HCT116 (cell line): ENCODE results near the gene AUTS2. TPM values are rescaled to one million over a fixed set of nuclear protein-coding genes. Genes with fewer than 3 reads are reported as not detected.

Source experiments
- ATAC-seq: fragments of 200-7000 bp; cut with Tn5 transposase; 2 replicates; pipeline ENCODE4 v1.9.1; 2020; ENCODE audit warnings: mild to moderate bottlenecking, moderate library complexity
- BruUV-seq: library from RNA; stranded (reverse); fragments of 400-500 nt; replicated peaks from 2 replicates; lab custom pipeline; 2021; lab: Mats Ljungman, UMichigan
- CTCF ChIA-PET: fragments of 300-600 bp; sonication (Branson Sonifier 250); formaldehyde crosslinking; loops from one replicate; lab custom pipeline; 2021; ENCODE audit warnings: antibody characterized with exemption; lab: Charles Lee
- POLR2A ChIA-PET: fragments of 300-600, 350-600 bp; sonication (Branson Sonifier 250); formaldehyde crosslinking; loops from one replicate; lab custom pipeline; 2021; ENCODE audit warnings: antibody characterized with exemption; lab: Charles Lee
- RAD21 ChIA-PET, 2 experiments: fragments of 300-600 bp; sonication (Branson Sonifier 250); formaldehyde crosslinking; loops; one replicate each; lab custom pipeline; 2023; ENCODE audit warnings: low total read pairs in 2 of 2; ENCODE audit not compliant: uncharacterized antibody in 2 of 2, unreplicated experiment in 2 of 2, low non-redundant PET in 1 of 2; lab: Charles Lee
- DNase-seq: peaks from one replicate; pipeline ENCODE4 v3.0.0-alpha.2; 2010; ENCODE audit warnings: low read depth, low spot score
- H2AFZ ChIP-seq: fragments of 200-600 bp; shearing (Covaris generic), sonication (generic); 2 replicates; pipeline ENCODE4 v1.6.1; 2017; ENCODE audit warnings: low read depth, mixed run types, mixed read lengths, antibody characterized with exemption, low read length; ENCODE audit not compliant: poor library complexity, severe bottlenecking
- H3K27ac ChIP-seq: 2 replicates; pipeline ENCODE4 v1.5.1; 2012; ENCODE audit warnings: low read depth, low read length
- H3K27me3 ChIP-seq: fragments of 200-600 bp; sonication (generic); 2 replicates; pipeline ENCODE4 v1.6.1; 2016; ENCODE audit warnings: mixed run types, low read length, mixed read lengths; ENCODE audit not compliant: insufficient read depth
- H3K36me3 ChIP-seq, 2 experiments: fragments of 200-500 bp in 1 of 2; fragments of 200-600 bp in 1 of 2; sonication (Bioruptor generic) in 1 of 2; sonication (generic) in 1 of 2; 2 replicates each; pipeline versions ENCODE4 v1.5.1 to v1.6.1; 2014 to 2016; ENCODE audit warnings: low read length in 2 of 2, inconsistent platforms in 1 of 2, mixed read lengths in 1 of 2, mixed run types in 1 of 2; ENCODE audit not compliant: insufficient read depth in 2 of 2, control insufficient read depth in 1 of 2
- H3K4me1 ChIP-seq, 2 experiments: fragments of 200-600 bp in 1 of 2; sonication (generic) in 1 of 2; 2 replicates each; pipeline versions ENCODE4 v1.5.1 to v1.6.1; 2012 to 2017; ENCODE audit warnings: low read length in 2 of 2, inconsistent platforms in 1 of 2, mild to moderate bottlenecking in 1 of 2, mixed read lengths in 1 of 2, mixed run types in 1 of 2, moderate library complexity in 1 of 2; ENCODE audit not compliant: insufficient read depth in 2 of 2, control insufficient read depth in 1 of 2
- H3K4me2 ChIP-seq: fragments of 200-600 bp; sonication (generic); 2 replicates; pipeline ENCODE4 v1.6.1; 2017; ENCODE audit warnings: mixed run types, low read length, mixed read lengths
- H3K4me3 ChIP-seq, 2 experiments: fragments of 200-600 bp in 1 of 2; sonication (generic) in 1 of 2; replicated peaks in 1 of 2; 2 replicates each; pipeline ENCODE4 v1.5.1; 2011 to 2016; ENCODE audit warnings: low read length in 2 of 2, control low read depth in 1 of 2, low read depth in 1 of 2, mild to moderate bottlenecking in 1 of 2, mixed read lengths in 1 of 2, mixed run types in 1 of 2
- H3K79me2 ChIP-seq: fragments of 200-600 bp; sonication (generic); 2 replicates; pipeline ENCODE4 v1.6.1; 2017; ENCODE audit warnings: mild to moderate bottlenecking, mixed run types, low read length, moderate library complexity, mixed read lengths; ENCODE audit not compliant: insufficient read depth
- H3K9ac ChIP-seq: fragments of 200-600 bp; sonication (generic); 2 replicates; pipeline ENCODE4 v1.6.1; 2016; ENCODE audit warnings: low read length, mixed read lengths
- H3K9me2 ChIP-seq: fragments of 200-600 bp; sonication (generic), shearing (Covaris generic); 2 replicates; pipeline ENCODE4 v1.6.1; 2017; ENCODE audit warnings: mixed run types, mild to moderate bottlenecking, moderate library complexity; ENCODE audit not compliant: insufficient read depth
- H3K9me3 ChIP-seq, 2 experiments: fragments of 200-500 bp in 1 of 2; fragments of 200-600 bp in 1 of 2; sonication (Bioruptor generic) in 1 of 2; sonication (generic) in 1 of 2; 2 replicates each; pipeline ENCODE4 v1.6.1; 2014 to 2017; ENCODE audit warnings: low read length in 2 of 2, mixed read lengths in 2 of 2, inconsistent platforms in 1 of 2, low read depth in 1 of 2, mild to moderate bottlenecking in 1 of 2, mixed run types in 1 of 2, moderate library complexity in 1 of 2; ENCODE audit not compliant: control insufficient read depth in 1 of 2, insufficient read depth in 1 of 2
- H4K20me1 ChIP-seq: fragments of 200-600 bp; sonication (generic), shearing (Covaris generic); 2 replicates; pipeline ENCODE4 v1.6.1; 2017; ENCODE audit warnings: mixed run types, mild to moderate bottlenecking, moderate library complexity; ENCODE audit not compliant: insufficient read depth
- CBX3 ChIP-seq: IDR thresholded peaks from 2 replicates; pipeline ENCODE4 v1.6.1; 2012; ENCODE audit warnings: low read depth
- CEBPB ChIP-seq: IDR thresholded peaks from 2 replicates; pipeline ENCODE4 v1.6.1; 2012; ENCODE audit warnings: low read depth
- EGR1 ChIP-seq: IDR thresholded peaks from 2 replicates; pipeline ENCODE4 v1.6.1; 2012; ENCODE audit warnings: low read depth
- ELF1 ChIP-seq: IDR thresholded peaks from 2 replicates; pipeline ENCODE4 v1.6.1; 2012; ENCODE audit warnings: low read depth, borderline replicate concordance
- EZH2 ChIP-seq: fragments of 200-600 bp; sonication (generic); IDR thresholded peaks from 2 replicates; pipeline ENCODE4 v1.6.1; 2017; ENCODE audit warnings: antibody characterized with exemption, mixed run types
- EZH2phosphoT487 ChIP-seq: fragments of 200-600 bp; IDR thresholded peaks from 2 replicates; pipeline ENCODE4 v1.6.1; 2018; ENCODE audit warnings: antibody characterized with exemption, borderline replicate concordance
- FOSL1 ChIP-seq: IDR thresholded peaks from 2 replicates; pipeline ENCODE4 v1.6.1; 2012; ENCODE audit warnings: low read depth
- POLR2A ChIP-seq: IDR thresholded peaks from 2 replicates; pipeline ENCODE4 v1.7.0; 2011; ENCODE audit warnings: borderline replicate concordance; ENCODE audit not compliant: insufficient read depth, insufficient read length; ENCODE audit errors: extremely low read depth
- POLR2AphosphoS5 ChIP-seq: IDR thresholded peaks from 2 replicates; pipeline ENCODE4 v1.6.1; 2011; ENCODE audit warnings: mild to moderate bottlenecking, low read depth, low read length, moderate library complexity
- RAD21 ChIP-seq: IDR thresholded peaks from 2 replicates; pipeline ENCODE4 v1.6.1; 2012; ENCODE audit warnings: low read depth, mild to moderate bottlenecking
- SIN3A ChIP-seq: IDR thresholded peaks from 2 replicates; pipeline ENCODE4 v1.6.1; 2012; ENCODE audit warnings: low read depth
- SP1 ChIP-seq: IDR thresholded peaks from 2 replicates; pipeline ENCODE4 v1.6.1; 2012; ENCODE audit warnings: low read depth
- ZFX ChIP-seq: fragments of 450-650 bp; IDR thresholded peaks from 2 replicates; pipeline ENCODE4 v1.6.1; 2017
- intact Hi-C: fragments of 100-400 bp; cut with micrococcal nuclease; formaldehyde crosslinking; loops from 2 replicates; pipeline ENCODE4 v1.10.0; 2022
- total RNA-seq: library from RNA; stranded (reverse); gene quantifications from one replicate; pipeline ENCODE4 v1.2.1, GENCODE V29; 2021; ENCODE audit not compliant: unreplicated experiment
- TF ChIP-seq, protein P1 (sequence below): IDR thresholded peaks from 2 replicates; pipeline ENCODE4 v1.6.1; 2011; ENCODE audit warnings: mild to moderate bottlenecking, low read length, moderate library complexity; ENCODE audit not compliant: insufficient replicate concordance; ENCODE audit errors: extremely low read depth
- TF ChIP-seq, protein P2 (sequence below): IDR thresholded peaks from 2 replicates; pipeline ENCODE4 v1.6.1; 2012; ENCODE audit warnings: low read depth

Gene AUTS2
- total RNA-seq, 1 experiment from 2014 or later: 0.93 TPM

DNA sequence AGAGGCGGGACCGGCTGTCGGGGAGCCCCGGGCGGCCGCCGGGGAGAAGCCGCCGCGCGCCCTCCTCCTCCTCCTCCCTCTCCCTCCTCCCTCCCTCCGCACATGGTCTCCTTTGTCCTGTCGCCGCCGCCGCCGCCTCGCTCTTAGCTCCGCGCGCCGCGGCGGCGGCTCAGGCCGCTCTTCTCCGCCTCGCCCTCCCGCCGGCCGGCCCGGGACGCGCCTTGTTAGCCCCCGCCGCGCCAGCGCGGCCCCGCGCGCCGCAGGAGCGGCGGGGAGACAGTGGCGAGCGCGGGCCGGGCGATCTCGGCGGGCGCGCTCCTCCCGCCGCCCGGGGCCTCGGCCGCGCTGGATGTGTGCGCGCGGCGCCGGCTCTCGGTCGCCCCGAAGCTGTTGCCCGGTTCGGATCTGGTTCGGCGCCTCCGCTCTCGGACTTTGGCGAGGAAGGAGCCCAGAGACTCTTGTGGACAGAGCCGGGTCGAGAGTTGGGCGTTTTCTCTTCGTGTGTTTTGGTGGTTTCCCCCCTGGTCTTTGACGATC lies 1096.2 kb downstream of the AUTS2 start:
- H2AFZ ChIP-seq: no peak overlapping the region
- H4K20me1 ChIP-seq: no peaks in the 10 kb centered on the region
- H3K27me3 ChIP-seq: no peaks in the 10 kb centered on the region
- no peak for TF ChIP-seq EZH2
- no peak for TF ChIP-seq EZH2phosphoT487
- TF ChIP-seq ZFX: no peak
- no peak for TF ChIP-seq POLR2A
- TF ChIP-seq RAD21: no peak
- no peak for TF ChIP-seq EGR1
- TF ChIP-seq POLR2AphosphoS5: no peak
- no peak for TF ChIP-seq FOSL1
- TF ChIP-seq CBX3: no peak
- TF ChIP-seq CEBPB: no peak
- no peak for TF ChIP-seq SIN3A
- TF ChIP-seq, protein P1, sequence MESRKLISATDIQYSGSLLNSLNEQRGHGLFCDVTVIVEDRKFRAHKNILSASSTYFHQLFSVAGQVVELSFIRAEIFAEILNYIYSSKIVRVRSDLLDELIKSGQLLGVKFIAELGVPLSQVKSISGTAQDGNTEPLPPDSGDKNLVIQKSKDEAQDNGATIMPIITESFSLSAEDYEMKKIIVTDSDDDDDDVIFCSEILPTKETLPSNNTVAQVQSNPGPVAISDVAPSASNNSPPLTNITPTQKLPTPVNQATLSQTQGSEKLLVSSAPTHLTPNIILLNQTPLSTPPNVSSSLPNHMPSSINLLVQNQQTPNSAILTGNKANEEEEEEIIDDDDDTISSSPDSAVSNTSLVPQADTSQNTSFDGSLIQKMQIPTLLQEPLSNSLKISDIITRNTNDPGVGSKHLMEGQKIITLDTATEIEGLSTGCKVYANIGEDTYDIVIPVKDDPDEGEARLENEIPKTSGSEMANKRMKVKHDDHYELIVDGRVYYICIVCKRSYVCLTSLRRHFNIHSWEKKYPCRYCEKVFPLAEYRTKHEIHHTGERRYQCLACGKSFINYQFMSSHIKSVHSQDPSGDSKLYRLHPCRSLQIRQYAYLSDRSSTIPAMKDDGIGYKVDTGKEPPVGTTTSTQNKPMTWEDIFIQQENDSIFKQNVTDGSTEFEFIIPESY: no peak
- TF ChIP-seq SP1: no peak
- no peak for TF ChIP-seq ELF1
- TF ChIP-seq, protein P2, sequence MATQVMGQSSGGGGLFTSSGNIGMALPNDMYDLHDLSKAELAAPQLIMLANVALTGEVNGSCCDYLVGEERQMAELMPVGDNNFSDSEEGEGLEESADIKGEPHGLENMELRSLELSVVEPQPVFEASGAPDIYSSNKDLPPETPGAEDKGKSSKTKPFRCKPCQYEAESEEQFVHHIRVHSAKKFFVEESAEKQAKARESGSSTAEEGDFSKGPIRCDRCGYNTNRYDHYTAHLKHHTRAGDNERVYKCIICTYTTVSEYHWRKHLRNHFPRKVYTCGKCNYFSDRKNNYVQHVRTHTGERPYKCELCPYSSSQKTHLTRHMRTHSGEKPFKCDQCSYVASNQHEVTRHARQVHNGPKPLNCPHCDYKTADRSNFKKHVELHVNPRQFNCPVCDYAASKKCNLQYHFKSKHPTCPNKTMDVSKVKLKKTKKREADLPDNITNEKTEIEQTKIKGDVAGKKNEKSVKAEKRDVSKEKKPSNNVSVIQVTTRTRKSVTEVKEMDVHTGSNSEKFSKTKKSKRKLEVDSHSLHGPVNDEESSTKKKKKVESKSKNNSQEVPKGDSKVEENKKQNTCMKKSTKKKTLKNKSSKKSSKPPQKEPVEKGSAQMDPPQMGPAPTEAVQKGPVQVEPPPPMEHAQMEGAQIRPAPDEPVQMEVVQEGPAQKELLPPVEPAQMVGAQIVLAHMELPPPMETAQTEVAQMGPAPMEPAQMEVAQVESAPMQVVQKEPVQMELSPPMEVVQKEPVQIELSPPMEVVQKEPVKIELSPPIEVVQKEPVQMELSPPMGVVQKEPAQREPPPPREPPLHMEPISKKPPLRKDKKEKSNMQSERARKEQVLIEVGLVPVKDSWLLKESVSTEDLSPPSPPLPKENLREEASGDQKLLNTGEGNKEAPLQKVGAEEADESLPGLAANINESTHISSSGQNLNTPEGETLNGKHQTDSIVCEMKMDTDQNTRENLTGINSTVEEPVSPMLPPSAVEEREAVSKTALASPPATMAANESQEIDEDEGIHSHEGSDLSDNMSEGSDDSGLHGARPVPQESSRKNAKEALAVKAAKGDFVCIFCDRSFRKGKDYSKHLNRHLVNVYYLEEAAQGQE: no peak
- BruUV-seq: no TSS peak
- no peaks in the 10 kb centered on the region for H3K9me2 ChIP-seq
- no peaks in the 10 kb centered on the region for H3K79me2 ChIP-seq
- DNase-seq: no peak
- no peaks in the 10 kb centered on the region for H3K4me1 ChIP-seq
- no peak overlapping the region for H3K4me2 ChIP-seq
- H3K9me3 ChIP-seq: peaks cover 0 to 5% of the 10 kb centered on the region in 2 experiments; a peak in 2 of 4 replicates
- H3K4me3 ChIP-seq: no peak overlapping the region
- CTCF ChIA-PET: no interaction called here
- ATAC-seq: no peak
- no peaks in the 10 kb centered on the region for H3K36me3 ChIP-seq
- RAD21 ChIA-PET: no interaction called here
- no peak overlapping the region for H3K27ac ChIP-seq
- POLR2A ChIA-PET: no interaction called here
- H3K9ac ChIP-seq: no peak overlapping the region
- intact Hi-C loops: no loop called here
